SK-N-SH (cell line): ENCODE data around the gene VWA3A. TPM values are rescaled to one million over a fixed set of nuclear protein-coding genes. Genes with fewer than 3 reads are reported as not detected.
"Not testable (repeated sequence)": the region's sequence is repeated elsewhere in the genome, so short reads cannot be mapped to it uniquely, and the experiment has no call there.

Experiments used
- CTCF ChIA-PET: fragments of 300-600, 350-600 bp; formaldehyde crosslinking; extraction: SDS; loops from one replicate; lab custom pipeline; 2021; lab: Yijun Ruan, JAX
- POLR2A ChIA-PET: fragments of 350-600 bp; sonication (Branson Sonifier 250); formaldehyde crosslinking; extraction: SDS; loops from one replicate; lab custom pipeline; 2020; ENCODE audit warnings: antibody characterized with exemption, inconsistent platforms; lab: Yijun Ruan, JAX
- DNase-seq: peaks from one replicate; pipeline ENCODE4 v3.0.0; 2012
- H2AFZ ChIP-seq: fragments of 200-600 bp; sonication (generic); 2 replicates; pipeline ENCODE4 v1.8.1; 2016; ENCODE audit warnings: antibody characterized with exemption, mild to moderate bottlenecking, low read depth
- H3F3A ChIP-seq: fragments of 200-600 bp; sonication (generic); replicated peaks from 2 replicates; pipeline ENCODE3; 2016; ENCODE audit warnings: antibody characterized with exemption, mild to moderate bottlenecking; ENCODE audit not compliant: insufficient read depth
- H3K27ac ChIP-seq, 2 experiments: fragments of 200-500 bp in 1 of 2; fragments of 200-600 bp in 1 of 2; sonication (Bioruptor generic) in 1 of 2; sonication (generic), shearing (Covaris generic) in 1 of 2; 2 replicates each; pipeline versions ENCODE4 v1.5.1 to v1.6.1; 2014 to 2016; ENCODE audit warnings: low read depth in 2 of 2, inconsistent platforms in 1 of 2, low read length in 1 of 2, mild to moderate bottlenecking in 1 of 2, mixed read lengths in 1 of 2
- H3K27me3 ChIP-seq: fragments of 200-600 bp; sonication (generic), shearing (Covaris generic); 2 replicates; pipeline ENCODE4 v1.6.1; 2016; ENCODE audit warnings: mixed run types; ENCODE audit not compliant: insufficient read depth
- H3K36me3 ChIP-seq, 2 experiments: fragments of 200-500 bp in 1 of 2; fragments of 200-600 bp in 1 of 2; sonication (Bioruptor generic) in 1 of 2; sonication (generic) in 1 of 2; replicated peaks in 1 of 2; 2 replicates each; pipeline versions ENCODE3 to v1.5.1; 2014 to 2016; ENCODE audit warnings: low read length in 1 of 2, mild to moderate bottlenecking in 1 of 2; ENCODE audit not compliant: insufficient read depth in 2 of 2, control insufficient read depth in 1 of 2
- H3K4me1 ChIP-seq, 2 experiments: fragments of 200-500 bp in 1 of 2; fragments of 200-600 bp in 1 of 2; sonication (Bioruptor generic) in 1 of 2; sonication (generic), shearing (Covaris generic) in 1 of 2; 2 replicates each; pipeline versions ENCODE4 v1.5.1 to v1.6.1; 2014 to 2016; ENCODE audit warnings: low read depth in 1 of 2, low read length in 1 of 2, mixed run types in 1 of 2; ENCODE audit not compliant: insufficient read depth in 2 of 2, control insufficient read depth in 1 of 2
- H3K4me2 ChIP-seq: fragments of 200-600 bp; sonication (generic), shearing (Covaris generic); 2 replicates; pipeline ENCODE4 v1.6.1; 2017; ENCODE audit warnings: mixed run types
- H3K4me3 ChIP-seq, 2 experiments: fragments of 200-500 bp in 1 of 2; fragments of 200-600 bp in 1 of 2; sonication (Bioruptor generic) in 1 of 2; sonication (generic), shearing (Covaris generic) in 1 of 2; 2 replicates each; pipeline versions ENCODE4 v1.5.1 to v1.8.1; 2014 to 2016; ENCODE audit warnings: low read depth in 2 of 2, inconsistent platforms in 1 of 2, low read length in 1 of 2, mild to moderate bottlenecking in 1 of 2, mixed read lengths in 1 of 2, moderate library complexity in 1 of 2
- H3K79me2 ChIP-seq: fragments of 200-600 bp; sonication (generic); 2 replicates; pipeline ENCODE4 v1.8.1; 2017; ENCODE audit warnings: mild to moderate bottlenecking; ENCODE audit not compliant: insufficient read depth
- H3K9ac ChIP-seq: fragments of 200-600 bp; sonication (generic); 2 replicates; pipeline ENCODE4 v1.6.1; 2017; ENCODE audit warnings: mixed run types
- H3K9me2 ChIP-seq: fragments of 200-600 bp; sonication (generic); 2 replicates; pipeline ENCODE4 v1.6.1; 2017; ENCODE audit warnings: mixed run types
- H3K9me3 ChIP-seq: fragments of 200-600 bp; sonication (generic); 2 replicates; pipeline ENCODE4 v1.6.1; 2017; ENCODE audit warnings: mixed run types, mild to moderate bottlenecking, moderate library complexity
- H4K20me1 ChIP-seq: fragments of 200-600 bp; sonication (generic); 2 replicates; pipeline ENCODE4 v1.6.1; 2017; ENCODE audit warnings: mild to moderate bottlenecking, mixed run types; ENCODE audit not compliant: insufficient read depth
- ELF1 ChIP-seq: IDR thresholded peaks from 2 replicates; pipeline ENCODE4 v1.4.0; 2012
- FOXJ3 ChIP-seq: sonication (generic); formaldehyde crosslinking; IDR thresholded peaks from 2 replicates; pipeline ENCODE4 v1.5.1; 2020; ENCODE audit warnings: mild to moderate bottlenecking, missing genetic modification reagents
- JUND ChIP-seq: IDR thresholded peaks from 2 replicates; pipeline ENCODE4 v1.4.0; 2012
- NFIC ChIP-seq: IDR thresholded peaks from 2 replicates; pipeline ENCODE4 v1.4.0; 2012; ENCODE audit warnings: borderline replicate concordance
- RFX5 ChIP-seq: IDR thresholded peaks from 2 replicates; pipeline ENCODE4 v1.6.1; 2012; ENCODE audit warnings: mild to moderate bottlenecking, improper control_type of control experiment, low read length
- RXRA ChIP-seq: IDR thresholded peaks from 2 replicates; pipeline ENCODE4 v1.4.0; 2012; ENCODE audit warnings: low read depth, mild to moderate bottlenecking, borderline replicate concordance
- TEAD4 ChIP-seq: IDR thresholded peaks from 2 replicates; pipeline ENCODE4 v1.4.0; 2012; ENCODE audit warnings: mild to moderate bottlenecking, borderline replicate concordance; ENCODE audit not compliant: insufficient read depth
- WGBS: methylation state at CpG from one replicate; pipeline ENCODE4 v1.1.6; 2017; ENCODE audit warnings: low lambda C conversion rate; 5-methylcytosine and 5-hydroxymethylcytosine counted together
- polyA plus RNA-seq, 3 experiments: library from polyadenylated mRNA; depleted of rRNA; stranded (reverse); fragments of >200 nt; gene quantifications; 2 replicates each; pipeline ENCODE4 v1.2.3, GENCODE V29; 2012
- TF ChIP-seq, protein P1 (sequence below): IDR thresholded peaks from 2 replicates; pipeline ENCODE4 v1.6.1; 2012; ENCODE audit warnings: mild to moderate bottlenecking, low read depth, low read length, moderate library complexity
- TF ChIP-seq, protein P2 (sequence below): IDR thresholded peaks from 2 replicates; pipeline ENCODE4; 2012
- TF ChIP-seq, protein P3 (sequence below): fragments of 150-350 bp; IDR thresholded peaks from 2 replicates; pipeline ENCODE4 v1.6.1; 2016; ENCODE audit warnings: mild to moderate bottlenecking, low read depth, low read length

VWA3A gene
- polyA plus RNA-seq, 1 of the 3 experiments (the other 2 are of a cell fraction): not detected

DNA sequence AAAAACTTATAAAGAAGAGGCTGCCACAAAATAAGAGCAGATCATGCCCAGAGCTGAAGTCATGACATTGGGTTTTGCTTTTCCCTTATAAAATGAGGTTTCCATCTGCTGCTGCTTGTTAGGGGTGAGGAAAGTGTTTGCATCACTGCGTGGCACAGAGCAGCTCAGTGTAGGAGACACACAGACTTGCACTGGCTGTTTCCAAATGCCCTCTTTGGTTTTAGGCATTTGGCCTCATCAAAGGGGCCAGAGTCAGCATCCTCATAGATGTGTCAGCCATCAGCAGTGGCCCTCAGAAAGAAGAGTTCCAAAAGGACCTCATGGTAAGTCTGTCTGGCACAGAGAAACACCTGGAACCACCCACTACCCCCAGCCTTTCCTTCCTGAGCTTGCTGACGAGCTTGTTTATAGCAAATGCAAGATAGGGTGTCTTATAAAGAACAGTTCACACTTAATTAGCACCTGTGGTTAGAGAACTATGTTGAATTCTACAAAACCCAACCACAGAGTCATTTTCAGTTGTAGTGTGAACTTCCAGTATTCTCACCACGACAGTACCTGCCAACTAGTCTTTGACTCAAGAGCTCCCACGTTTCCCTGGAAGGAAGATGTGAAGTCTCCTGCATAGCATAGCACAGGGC, 17.0 kb downstream of the VWA3A start (continued):
- TF ChIP-seq, protein P1, sequence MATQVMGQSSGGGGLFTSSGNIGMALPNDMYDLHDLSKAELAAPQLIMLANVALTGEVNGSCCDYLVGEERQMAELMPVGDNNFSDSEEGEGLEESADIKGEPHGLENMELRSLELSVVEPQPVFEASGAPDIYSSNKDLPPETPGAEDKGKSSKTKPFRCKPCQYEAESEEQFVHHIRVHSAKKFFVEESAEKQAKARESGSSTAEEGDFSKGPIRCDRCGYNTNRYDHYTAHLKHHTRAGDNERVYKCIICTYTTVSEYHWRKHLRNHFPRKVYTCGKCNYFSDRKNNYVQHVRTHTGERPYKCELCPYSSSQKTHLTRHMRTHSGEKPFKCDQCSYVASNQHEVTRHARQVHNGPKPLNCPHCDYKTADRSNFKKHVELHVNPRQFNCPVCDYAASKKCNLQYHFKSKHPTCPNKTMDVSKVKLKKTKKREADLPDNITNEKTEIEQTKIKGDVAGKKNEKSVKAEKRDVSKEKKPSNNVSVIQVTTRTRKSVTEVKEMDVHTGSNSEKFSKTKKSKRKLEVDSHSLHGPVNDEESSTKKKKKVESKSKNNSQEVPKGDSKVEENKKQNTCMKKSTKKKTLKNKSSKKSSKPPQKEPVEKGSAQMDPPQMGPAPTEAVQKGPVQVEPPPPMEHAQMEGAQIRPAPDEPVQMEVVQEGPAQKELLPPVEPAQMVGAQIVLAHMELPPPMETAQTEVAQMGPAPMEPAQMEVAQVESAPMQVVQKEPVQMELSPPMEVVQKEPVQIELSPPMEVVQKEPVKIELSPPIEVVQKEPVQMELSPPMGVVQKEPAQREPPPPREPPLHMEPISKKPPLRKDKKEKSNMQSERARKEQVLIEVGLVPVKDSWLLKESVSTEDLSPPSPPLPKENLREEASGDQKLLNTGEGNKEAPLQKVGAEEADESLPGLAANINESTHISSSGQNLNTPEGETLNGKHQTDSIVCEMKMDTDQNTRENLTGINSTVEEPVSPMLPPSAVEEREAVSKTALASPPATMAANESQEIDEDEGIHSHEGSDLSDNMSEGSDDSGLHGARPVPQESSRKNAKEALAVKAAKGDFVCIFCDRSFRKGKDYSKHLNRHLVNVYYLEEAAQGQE: no peak
- TF ChIP-seq, protein P2, sequence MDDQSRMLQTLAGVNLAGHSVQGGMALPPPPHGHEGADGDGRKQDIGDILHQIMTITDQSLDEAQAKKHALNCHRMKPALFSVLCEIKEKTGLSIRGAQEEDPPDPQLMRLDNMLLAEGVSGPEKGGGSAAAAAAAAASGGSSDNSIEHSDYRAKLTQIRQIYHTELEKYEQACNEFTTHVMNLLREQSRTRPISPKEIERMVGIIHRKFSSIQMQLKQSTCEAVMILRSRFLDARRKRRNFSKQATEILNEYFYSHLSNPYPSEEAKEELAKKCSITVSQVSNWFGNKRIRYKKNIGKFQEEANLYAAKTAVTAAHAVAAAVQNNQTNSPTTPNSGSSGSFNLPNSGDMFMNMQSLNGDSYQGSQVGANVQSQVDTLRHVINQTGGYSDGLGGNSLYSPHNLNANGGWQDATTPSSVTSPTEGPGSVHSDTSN: no peak
- TF ChIP-seq, protein P3, sequence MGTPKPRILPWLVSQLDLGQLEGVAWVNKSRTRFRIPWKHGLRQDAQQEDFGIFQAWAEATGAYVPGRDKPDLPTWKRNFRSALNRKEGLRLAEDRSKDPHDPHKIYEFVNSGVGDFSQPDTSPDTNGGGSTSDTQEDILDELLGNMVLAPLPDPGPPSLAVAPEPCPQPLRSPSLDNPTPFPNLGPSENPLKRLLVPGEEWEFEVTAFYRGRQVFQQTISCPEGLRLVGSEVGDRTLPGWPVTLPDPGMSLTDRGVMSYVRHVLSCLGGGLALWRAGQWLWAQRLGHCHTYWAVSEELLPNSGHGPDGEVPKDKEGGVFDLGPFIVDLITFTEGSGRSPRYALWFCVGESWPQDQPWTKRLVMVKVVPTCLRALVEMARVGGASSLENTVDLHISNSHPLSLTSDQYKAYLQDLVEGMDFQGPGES: no peak
- TF ChIP-seq JUND (no peak), FOXJ3 (CRISPR knock-in tag) (no peak)

DNA sequence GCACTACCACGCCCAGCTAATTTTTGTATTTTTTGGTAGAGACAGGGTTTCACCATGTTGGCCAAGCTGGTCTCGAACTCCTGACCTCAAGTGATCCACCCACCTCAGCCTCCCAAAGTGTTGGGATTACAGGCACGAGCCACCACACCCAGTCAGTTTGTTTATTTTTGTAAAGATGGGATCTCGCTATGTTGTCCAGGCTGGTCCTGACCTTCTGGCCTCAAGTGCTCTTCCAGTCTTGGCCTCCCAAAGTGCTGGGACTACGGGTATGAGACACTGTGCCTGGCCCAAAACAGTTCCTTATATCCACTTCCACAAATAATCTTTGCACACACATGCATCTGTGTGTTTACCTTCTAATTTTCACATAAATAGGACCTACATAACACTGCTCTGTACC, 19.3 kb downstream of the VWA3A start:
- CTCF ChIA-PET: interaction anchor here (1.5 to 1.7 kb wide), 2 partner anchors 34 to 77 kb away, joined by 3 to 4 read pairs; no protein-coding TSS in a partner anchor
- H3K4me2 ChIP-seq, H2AFZ ChIP-seq, POLR2A ChIA-PET, H3K27ac ChIP-seq, H3K27me3 ChIP-seq, H3K9me2 ChIP-seq, H4K20me1 ChIP-seq, H3K79me2 ChIP-seq, H3K9me3 ChIP-seq, H3K4me3 ChIP-seq, DNase-seq, H3K4me1 ChIP-seq, H3F3A ChIP-seq, H3K9ac ChIP-seq, H3K36me3 ChIP-seq: not testable (repeated sequence)
- 38% methylated on average over 5 of the region's 5 CpGs for WGBS

DNA sequence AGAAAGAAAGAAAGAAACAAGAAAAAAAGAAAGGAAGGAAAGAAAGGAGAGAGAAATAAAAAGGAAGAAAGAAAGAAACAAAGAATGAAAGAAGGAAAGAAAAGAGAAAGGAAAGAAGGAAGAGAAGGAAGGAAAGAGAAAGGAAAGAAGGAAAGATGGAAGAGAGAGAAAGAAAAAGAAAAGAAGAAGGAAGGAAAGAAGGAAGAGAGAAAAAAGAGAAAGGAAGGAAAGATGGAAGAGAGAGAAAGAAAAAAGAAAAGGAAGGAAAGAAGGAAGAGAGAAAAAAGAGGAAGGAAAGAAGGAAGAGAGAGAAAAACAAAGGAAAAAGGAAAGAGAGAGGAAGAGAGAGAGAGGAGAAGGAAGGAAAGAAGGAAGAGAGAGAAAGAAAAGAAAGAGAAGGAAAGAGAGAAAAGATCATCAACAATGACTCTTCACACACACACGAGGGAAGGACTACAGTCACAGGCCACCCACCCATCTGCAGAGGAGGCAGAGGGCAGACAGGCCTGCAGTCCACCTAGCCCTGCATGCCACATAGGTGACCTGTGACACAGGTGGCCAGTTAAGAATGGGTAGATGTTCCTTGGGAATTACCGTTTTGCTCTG, 23.9 kb downstream of the VWA3A start:
- Histone ChIP-seq H2AFZ (no peak overlapping the region), H3K79me2 (no peaks in the 10 kb centered on the region), H3K36me3 (no peaks in the 10 kb centered on the region), H3K9ac (no peak overlapping the region), H3K4me2 (no peak overlapping the region), H3K27ac (no peak overlapping the region), H3F3A (no peaks in the 10 kb centered on the region), H3K9me3 (no peaks in the 10 kb centered on the region), H3K4me1 (peaks cover 0 to 3% of the 10 kb centered on the region in 2 experiments; a peak in 1 of 4 replicates), H3K9me2 (no peaks in the 10 kb centered on the region), H3K4me3 (no peak overlapping the region), H3K27me3 (no peaks in the 10 kb centered on the region), H4K20me1 (no peaks in the 10 kb centered on the region)
- WGBS: 12% methylated on average over 2 of the region's 2 CpGs
- ChIA-PET POLR2A (no interaction called here), CTCF (interaction anchor here (1.7 to 2.3 kb wide), 3 partner anchors 17 to 72 kb away, joined by 4 to 6 read pairs (median 5); no protein-coding TSS in a partner anchor)
- no peak for DNase-seq
- TF ChIP-seq TEAD4: no peak
- TF ChIP-seq RXRA: no peak
- no peak for TF ChIP-seq ELF1
- TF ChIP-seq NFIC: no peak
- no peak for TF ChIP-seq RFX5
